ENCODE measurements around the gene CCDC7.
"Not testable (repeated sequence)": the region's sequence is repeated elsewhere in the genome, so short reads cannot be mapped to it uniquely, and the experiment has no call there.

The CCDC7 gene

DNA sequence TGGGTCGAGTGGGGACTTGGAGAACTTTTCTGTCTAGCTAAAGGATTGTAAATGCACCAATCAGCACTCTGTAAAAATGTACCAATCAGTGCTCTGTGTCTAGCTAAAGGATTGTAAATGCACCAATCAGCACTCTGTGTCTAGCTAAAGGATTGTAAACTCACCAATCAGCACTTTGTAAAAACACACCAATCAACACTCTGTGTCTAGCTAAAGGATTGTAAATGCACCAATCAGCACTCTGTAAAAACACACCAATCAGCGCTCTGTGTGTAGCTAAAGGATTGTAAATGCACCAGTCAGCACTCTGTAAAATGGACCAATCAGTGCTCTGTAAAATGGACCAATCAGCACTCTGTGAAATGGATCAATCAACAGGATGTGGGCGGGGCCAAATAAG is 155.6 kb downstream of the CCDC7 start:
- H3K27ac ChIP-seq (ENCODE audit: insufficient read depth in 1 of 2, low read depth in 1 of 2, low read length in 2 of 2, poor library complexity in 1 of 2, severe bottlenecking in 2 of 2); CTCF ChIA-PET; DNase-seq; H3K27me3 ChIP-seq (replicated peaks in 2 of 5; ENCODE audit: control insufficient read depth in 4 of 5, insufficient read depth in 5 of 5, low read length in 4 of 5); H3K4me3 ChIP-seq (ENCODE audit: control insufficient read depth in 1 of 7, extremely low read depth in 1 of 7, insufficient read depth in 4 of 7, low read depth in 2 of 7, low read length in 6 of 7); H3K36me3 ChIP-seq (ENCODE audit: control insufficient read depth in 4 of 4, insufficient read depth in 4 of 4, low read length in 3 of 4); H3K4me1 ChIP-seq (ENCODE audit: control extremely low read depth in 1 of 4, control insufficient read depth in 4 of 4, insufficient read depth in 4 of 4, low read length in 3 of 4); POLR2A ChIA-PET: not testable (repeated sequence)
- WGBS (ENCODE audit: insufficient coverage), result 100% methylated on average over 2 of the region's 3 CpGs
- H3K9me3 ChIP-seq (ENCODE audit: control extremely low read depth in 1 of 5, control insufficient read depth in 4 of 5, insufficient read depth in 2 of 5, low read depth in 1 of 5, low read length in 4 of 5), result peaks cover 0 to 20% (median 5%) of the 10 kb centered on the region in 5 experiments

DNA sequence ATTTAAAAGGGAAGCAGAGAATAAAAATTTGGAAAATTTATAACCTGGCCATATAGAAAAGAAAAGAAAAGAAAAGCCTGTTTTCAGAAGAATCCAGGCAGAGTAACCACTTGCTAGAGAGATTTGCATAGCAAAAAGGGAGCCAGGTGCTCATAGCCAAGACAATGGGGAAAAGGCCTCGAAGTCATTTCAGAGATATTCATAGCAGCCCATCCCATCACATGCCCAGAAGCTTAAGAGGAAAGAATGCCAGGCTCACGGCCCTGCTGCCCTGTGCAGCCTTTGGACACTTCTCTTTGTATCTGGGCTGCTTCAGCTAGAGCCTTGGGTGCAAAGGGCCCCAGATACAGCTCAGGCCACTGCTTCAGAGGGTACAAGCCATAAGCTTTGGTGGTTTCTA is 159.8 kb downstream of the CCDC7 start:
- H3K9me3 ChIP-seq (ENCODE audit: control extremely low read depth in 1 of 5, control insufficient read depth in 4 of 5, insufficient read depth in 2 of 5, low read depth in 1 of 5, low read length in 4 of 5), result peaks cover 0 to 13% (median 2%) of the 10 kb centered on the region in 5 experiments
- 83% methylated on average over 1 of the region's 2 CpGs for WGBS (ENCODE audit: insufficient coverage)
- H3K4me3 ChIP-seq (ENCODE audit: control insufficient read depth in 1 of 7, extremely low read depth in 1 of 7, insufficient read depth in 4 of 7, low read depth in 2 of 7, low read length in 6 of 7), result no peak overlapping the region
- H3K27me3 ChIP-seq (replicated peaks in 2 of 5; ENCODE audit: control insufficient read depth in 4 of 5, insufficient read depth in 5 of 5, low read length in 4 of 5), result no peaks in the 10 kb centered on the region
- POLR2A ChIA-PET, result no interaction called here
- no peak overlapping the region for H3K27ac ChIP-seq (ENCODE audit: insufficient read depth in 1 of 2, low read depth in 1 of 2, low read length in 2 of 2, poor library complexity in 1 of 2, severe bottlenecking in 2 of 2)
- CTCF ChIA-PET, result no interaction called here
- no peak for DNase-seq
- peaks cover 0 to 3% (median 0%) of the 10 kb centered on the region in 4 experiments for H3K36me3 ChIP-seq (ENCODE audit: control insufficient read depth in 4 of 4, insufficient read depth in 4 of 4, low read length in 3 of 4)
- no peaks in the 10 kb centered on the region for H3K4me1 ChIP-seq (ENCODE audit: control extremely low read depth in 1 of 4, control insufficient read depth in 4 of 4, insufficient read depth in 4 of 4, low read length in 3 of 4)

- no CpG with 5 or more reads among the region's 2 CpGs for WGBS (ENCODE audit: insufficient coverage)
- H3K4me1 ChIP-seq (ENCODE audit: control extremely low read depth in 1 of 4, control insufficient read depth in 4 of 4, insufficient read depth in 4 of 4, low read length in 3 of 4); H3K27ac ChIP-seq (ENCODE audit: insufficient read depth in 1 of 2, low read depth in 1 of 2, low read length in 2 of 2, poor library complexity in 1 of 2, severe bottlenecking in 2 of 2); H3K27me3 ChIP-seq (replicated peaks in 2 of 5; ENCODE audit: control insufficient read depth in 4 of 5, insufficient read depth in 5 of 5, low read length in 4 of 5); H3K36me3 ChIP-seq (ENCODE audit: control insufficient read depth in 4 of 4, insufficient read depth in 4 of 4, low read length in 3 of 4); H3K4me3 ChIP-seq (ENCODE audit: control insufficient read depth in 1 of 7, extremely low read depth in 1 of 7, insufficient read depth in 4 of 7, low read depth in 2 of 7, low read length in 6 of 7); POLR2A ChIA-PET; DNase-seq; CTCF ChIA-PET: not testable (repeated sequence)
- peaks cover 0 to 13% (median 3%) of the 10 kb centered on the region in 5 experiments for H3K9me3 ChIP-seq (ENCODE audit: control extremely low read depth in 1 of 5, control insufficient read depth in 4 of 5, insufficient read depth in 2 of 5, low read depth in 1 of 5, low read length in 4 of 5)
These were observed 164.6 kb downstream of the CCDC7 start for GRCh38 chr10:32610543-32610942.

GRCh38 chr10:32616438-32616837 is 170.5 kb downstream of the CCDC7 start:
- no peaks in the 10 kb centered on the region for H3K36me3 ChIP-seq (ENCODE audit: control insufficient read depth in 4 of 4, insufficient read depth in 4 of 4, low read length in 3 of 4)
- H3K4me1 ChIP-seq (ENCODE audit: control extremely low read depth in 1 of 4, control insufficient read depth in 4 of 4, insufficient read depth in 4 of 4, low read length in 3 of 4), result no peaks in the 10 kb centered on the region
- H3K27me3 ChIP-seq (replicated peaks in 2 of 5; ENCODE audit: control insufficient read depth in 4 of 5, insufficient read depth in 5 of 5, low read length in 4 of 5), result no peaks in the 10 kb centered on the region
- POLR2A ChIA-PET, result no interaction called here
- CTCF ChIA-PET, result no interaction called here
- DNase-seq, result no peak
- no CpG with 5 or more reads among the region's 2 CpGs for whole genome bisulfite sequencing (ENCODE audit: insufficient coverage)
- peaks cover 0 to 20% (median 0%) of the 10 kb centered on the region in 5 experiments for H3K9me3 ChIP-seq (ENCODE audit: control extremely low read depth in 1 of 5, control insufficient read depth in 4 of 5, insufficient read depth in 2 of 5, low read depth in 1 of 5, low read length in 4 of 5)
- H3K27ac ChIP-seq (ENCODE audit: insufficient read depth in 1 of 2, low read depth in 1 of 2, low read length in 2 of 2, poor library complexity in 1 of 2, severe bottlenecking in 2 of 2), result no peak overlapping the region
- no peak overlapping the region for H3K4me3 ChIP-seq (ENCODE audit: control insufficient read depth in 1 of 7, extremely low read depth in 1 of 7, insufficient read depth in 4 of 7, low read depth in 2 of 7, low read length in 6 of 7)

- ChIA-PET CTCF (no interaction called here), POLR2A (no interaction called here)
- Histone ChIP-seq H3K27ac (ENCODE audit: insufficient read depth in 1 of 2, low read depth in 1 of 2, low read length in 2 of 2, poor library complexity in 1 of 2, severe bottlenecking in 2 of 2) (no peak overlapping the region), H3K36me3 (ENCODE audit: control insufficient read depth in 4 of 4, insufficient read depth in 4 of 4, low read length in 3 of 4) (peaks cover 0 to 1% (median 0%) of the 10 kb centered on the region in 4 experiments), H3K4me1 (ENCODE audit: control extremely low read depth in 1 of 4, control insufficient read depth in 4 of 4, insufficient read depth in 4 of 4, low read length in 3 of 4) (no peaks in the 10 kb centered on the region), H3K9me3 (ENCODE audit: control extremely low read depth in 1 of 5, control insufficient read depth in 4 of 5, insufficient read depth in 2 of 5, low read depth in 1 of 5, low read length in 4 of 5) (peaks cover 0 to 18% (median under 1%) of the 10 kb centered on the region in 5 experiments), H3K27me3 (replicated peaks in 2 of 5; ENCODE audit: control insufficient read depth in 4 of 5, insufficient read depth in 5 of 5, low read length in 4 of 5) (no peaks in the 10 kb centered on the region), H3K4me3 (ENCODE audit: control insufficient read depth in 1 of 7, extremely low read depth in 1 of 7, insufficient read depth in 4 of 7, low read depth in 2 of 7, low read length in 6 of 7) (no peak overlapping the region)
- no peak for DNase-seq
These were observed 172.5 kb downstream of the CCDC7 start for GRCh38 chr10:32618482-32618881.

- WGBS (ENCODE audit: insufficient coverage), result no CpG with 5 or more reads among the region's 1 CpG
- ChIA-PET POLR2A (no interaction called here), CTCF (no interaction called here)
These were observed 176.0 kb downstream of the CCDC7 start for GRCh38 chr10:32621969-32622368.

DNA sequence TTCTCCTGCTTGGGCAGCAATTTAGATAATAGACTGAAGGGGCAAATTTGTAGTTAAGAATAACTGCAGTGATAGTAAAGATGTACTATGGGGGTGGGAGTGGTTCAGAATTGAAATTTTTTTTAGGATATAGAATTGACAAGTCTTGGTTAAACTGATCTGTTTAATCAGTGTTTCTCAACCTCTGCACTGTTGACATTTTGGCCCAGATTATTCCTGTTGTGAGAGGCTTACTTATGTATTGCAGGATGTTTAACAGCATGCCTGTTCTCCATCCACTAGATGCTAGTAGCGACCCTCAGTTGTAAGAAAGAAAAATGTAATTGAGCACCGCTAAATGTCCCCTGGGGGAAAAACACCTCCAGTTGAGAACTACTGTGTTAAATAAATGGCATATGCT is 176.5 kb downstream of the CCDC7 start:
- no CpG with 5 or more reads among the region's 2 CpGs for WGBS (ENCODE audit: insufficient coverage)
- Histone ChIP-seq H3K36me3 (ENCODE audit: control insufficient read depth in 4 of 4, insufficient read depth in 4 of 4, low read length in 3 of 4) (peaks cover 0 to 5% (median 0%) of the 10 kb centered on the region in 4 experiments), H3K27me3 (replicated peaks in 2 of 5; ENCODE audit: control insufficient read depth in 4 of 5, insufficient read depth in 5 of 5, low read length in 4 of 5) (no peaks in the 10 kb centered on the region), H3K9me3 (ENCODE audit: control extremely low read depth in 1 of 5, control insufficient read depth in 4 of 5, insufficient read depth in 2 of 5, low read depth in 1 of 5, low read length in 4 of 5) (peaks cover 0 to 7% (median 3%) of the 10 kb centered on the region in 5 experiments), H3K4me1 (ENCODE audit: control extremely low read depth in 1 of 4, control insufficient read depth in 4 of 4, insufficient read depth in 4 of 4, low read length in 3 of 4) (no peaks in the 10 kb centered on the region), H3K27ac (ENCODE audit: insufficient read depth in 1 of 2, low read depth in 1 of 2, low read length in 2 of 2, poor library complexity in 1 of 2, severe bottlenecking in 2 of 2) (no peak overlapping the region), H3K4me3 (ENCODE audit: control insufficient read depth in 1 of 7, extremely low read depth in 1 of 7, insufficient read depth in 4 of 7, low read depth in 2 of 7, low read length in 6 of 7) (no peak overlapping the region)
- ChIA-PET CTCF (no interaction called here), POLR2A (no interaction called here)
- DNase-seq, result no peak

More at GRCh38 chr10:32621969-32622368, 176.0 kb downstream of the CCDC7 start:
- H3K27me3 ChIP-seq (replicated peaks in 2 of 5; ENCODE audit: control insufficient read depth in 4 of 5, insufficient read depth in 5 of 5, low read length in 4 of 5), result no peaks in the 10 kb centered on the region
- DNase-seq, result no peak
- H3K4me3 ChIP-seq (ENCODE audit: control insufficient read depth in 1 of 7, extremely low read depth in 1 of 7, insufficient read depth in 4 of 7, low read depth in 2 of 7, low read length in 6 of 7), result no peak overlapping the region
- no peaks in the 10 kb centered on the region for H3K4me1 ChIP-seq (ENCODE audit: control extremely low read depth in 1 of 4, control insufficient read depth in 4 of 4, insufficient read depth in 4 of 4, low read length in 3 of 4)
- peaks cover 0 to 5% (median 0%) of the 10 kb centered on the region in 4 experiments for H3K36me3 ChIP-seq (ENCODE audit: control insufficient read depth in 4 of 4, insufficient read depth in 4 of 4, low read length in 3 of 4)
- H3K27ac ChIP-seq (ENCODE audit: insufficient read depth in 1 of 2, low read depth in 1 of 2, low read length in 2 of 2, poor library complexity in 1 of 2, severe bottlenecking in 2 of 2), result no peak overlapping the region
- H3K9me3 ChIP-seq (ENCODE audit: control extremely low read depth in 1 of 5, control insufficient read depth in 4 of 5, insufficient read depth in 2 of 5, low read depth in 1 of 5, low read length in 4 of 5), result peaks cover 0 to 7% (median 3%) of the 10 kb centered on the region in 5 experiments
